Activated T-cell treated with anti-CD3 and anti-CD28 coated beads, Interleukin-2, amount 50 U/mL, for 72 hours (primary cell): ENCODE data around the gene KIAA2012. TPM values are rescaled to one million over a fixed set of nuclear protein-coding genes. Genes with fewer than 3 reads are reported as not detected.

Source experiments
- ATAC-seq, 2 donors: fragments of 150-1000 bp; cut with Tn5 transposase; replicated peaks in 1 of 2; 2 replicates each; pipeline ENCODE4 v1.10.0; 2021; ENCODE audit warnings: moderate library complexity in 2 of 2, mild to moderate bottlenecking in 1 of 2
- DNase-seq, 2 donors: peaks; one replicate each; pipeline ENCODE4 v3.0.0; 2021 to 2022; ENCODE audit warnings: mixed read lengths in 1 of 2
- H3K27ac Mint-ChIP-seq: one replicate; pipeline ENCODE4 v1.8.0; 2022; ENCODE audit warnings: mild to moderate bottlenecking, moderate library complexity, mixed read lengths
- H3K27me3 Mint-ChIP-seq: one replicate; pipeline ENCODE4 v1.8.0; 2022; ENCODE audit warnings: low read depth, mixed read lengths
- H3K36me3 Mint-ChIP-seq, 2 donors: one replicate each; pipeline ENCODE4 v1.8.0; 2022; ENCODE audit warnings: mixed read lengths in 2 of 2, mild to moderate bottlenecking in 1 of 2; ENCODE audit not compliant: insufficient read depth in 2 of 2
- H3K4me1 Mint-ChIP-seq: one replicate; pipeline ENCODE4 v1.8.0; 2022; ENCODE audit warnings: low read depth, mixed read lengths
- H3K4me3 Mint-ChIP-seq, 2 donors: one replicate each; pipeline ENCODE4 v1.8.0; 2022; ENCODE audit warnings: mild to moderate bottlenecking in 2 of 2, mixed read lengths in 2 of 2, moderate library complexity in 2 of 2
- H3K9me3 Mint-ChIP-seq, 2 donors: one replicate each; pipeline ENCODE4 v1.8.0; 2022; ENCODE audit warnings: mixed read lengths in 2 of 2
- total RNA-seq, 2 donors: library from RNA; stranded (reverse); gene quantifications; one replicate each; pipeline ENCODE4 v1.2.3, GENCODE V29; 2022

The KIAA2012 gene
- total RNA-seq, 2 donors from 2014 or later, result not detected

GRCh38 chr2:202186641-202187202, 113.7 kb downstream of the KIAA2012 start:
- Mint-ChIP-seq H3K4me3 (no peak overlapping the region), H3K4me1 (no peaks in the 10 kb centered on the region), H3K36me3 (no peaks in the 10 kb centered on the region), H3K27ac (no peak overlapping the region), H3K27me3 (peaks cover 19% of the 10 kb centered on the region), H3K9me3 (no peaks in the 10 kb centered on the region)
- DNase-seq (no peak), ATAC-seq (no peak)

- Mint-ChIP-seq H3K4me3 (no peak overlapping the region), H3K9me3 (no peaks in the 10 kb centered on the region), H3K27me3 (peaks cover 16% of the 10 kb centered on the region), H3K36me3 (no peaks in the 10 kb centered on the region), H3K4me1 (no peaks in the 10 kb centered on the region), H3K27ac (no peak overlapping the region)
- ATAC-seq, result no peak
- no peak for DNase-seq
These were observed 114.5 kb downstream of the KIAA2012 start for GRCh38 chr2:202187570-202187969.

- Mint-ChIP-seq H3K36me3 (no peaks in the 10 kb centered on the region), H3K27ac (no peak overlapping the region), H3K4me1 (no peaks in the 10 kb centered on the region), H3K4me3 (no peak overlapping the region), H3K27me3 (peaks cover 12% of the 10 kb centered on the region), H3K9me3 (no peaks in the 10 kb centered on the region)
- ATAC-seq, result no peak
- DNase-seq, result no peak
These were observed 120.2 kb downstream of the KIAA2012 start for GRCh38 chr2:202193305-202193704.

- no peak overlapping the region for H3K27ac Mint-ChIP-seq
- peaks cover 12% of the 10 kb centered on the region for H3K27me3 Mint-ChIP-seq
- H3K36me3 Mint-ChIP-seq, result no peaks in the 10 kb centered on the region
- no peaks in the 10 kb centered on the region for H3K4me1 Mint-ChIP-seq
- ATAC-seq (no peak), DNase-seq (no peak)
- no peaks in the 10 kb centered on the region for H3K9me3 Mint-ChIP-seq
- H3K4me3 Mint-ChIP-seq, result no peak overlapping the region
These were observed 120.9 kb downstream of the KIAA2012 start for GRCh38 chr2:202193881-202194353.

- no peak for ATAC-seq
- H3K9me3 Mint-ChIP-seq, result no peaks in the 10 kb centered on the region
- H3K4me1 Mint-ChIP-seq, result no peaks in the 10 kb centered on the region
- no peak overlapping the region for H3K4me3 Mint-ChIP-seq
- H3K36me3 Mint-ChIP-seq, result no peaks in the 10 kb centered on the region
- H3K27ac Mint-ChIP-seq, result no peak overlapping the region
- DNase-seq, result no peak
- peaks cover 12% of the 10 kb centered on the region for H3K27me3 Mint-ChIP-seq
These were observed 121.4 kb downstream of the KIAA2012 start for GRCh38 chr2:202194418-202194817.

GRCh38 chr2:202196727-202197126, 123.7 kb downstream of the KIAA2012 start:
- Mint-ChIP-seq H3K4me3 (no peak overlapping the region), H3K27ac (peak overlapping the region; percentile 10), H3K9me3 (no peaks in the 10 kb centered on the region), H3K36me3 (no peaks in the 10 kb centered on the region), H3K27me3 (peaks cover 12% of the 10 kb centered on the region), H3K4me1 (no peaks in the 10 kb centered on the region)
- no peak for DNase-seq
- no peak for ATAC-seq

- no peaks in the 10 kb centered on the region for H3K4me1 Mint-ChIP-seq
- no peak for ATAC-seq
- H3K4me3 Mint-ChIP-seq, result no peak overlapping the region
- DNase-seq, result no peak
- H3K27me3 Mint-ChIP-seq, result peaks cover 11% of the 10 kb centered on the region
- peaks cover 0 to under 1% of the 10 kb centered on the region in 2 donors for H3K36me3 Mint-ChIP-seq
- no peaks in the 10 kb centered on the region for H3K9me3 Mint-ChIP-seq
- no peak overlapping the region for H3K27ac Mint-ChIP-seq
These were observed 128.4 kb downstream of the KIAA2012 start for GRCh38 chr2:202201220-202202160.

GRCh38 chr2:202203348-202203747, 130.3 kb downstream of the KIAA2012 start:
- ATAC-seq, result no peak
- Mint-ChIP-seq H3K4me3 (no peak overlapping the region), H3K36me3 (peaks cover 2 to 8% of the 10 kb centered on the region in 2 donors), H3K27me3 (no peaks in the 10 kb centered on the region), H3K4me1 (no peaks in the 10 kb centered on the region), H3K27ac (no peak overlapping the region), H3K9me3 (no peaks in the 10 kb centered on the region)
- no peak for DNase-seq

GRCh38 chr2:202204855-202205254, 131.8 kb downstream of the KIAA2012 start:
- H3K4me3 Mint-ChIP-seq, result no peak overlapping the region
- H3K36me3 Mint-ChIP-seq, result peaks cover 4 to 13% of the 10 kb centered on the region in 2 donors
- DNase-seq, result no peak
- no peak for ATAC-seq
- no peaks in the 10 kb centered on the region for H3K27me3 Mint-ChIP-seq
- H3K9me3 Mint-ChIP-seq, result no peaks in the 10 kb centered on the region
- H3K4me1 Mint-ChIP-seq, result no peaks in the 10 kb centered on the region
- H3K27ac Mint-ChIP-seq, result peak overlapping the region; percentile 76

- no peak for ATAC-seq
- no peaks in the 10 kb centered on the region for H3K27me3 Mint-ChIP-seq
- no peaks in the 10 kb centered on the region for H3K9me3 Mint-ChIP-seq
- no peak overlapping the region for H3K4me3 Mint-ChIP-seq
- peaks cover 4 to 17% of the 10 kb centered on the region in 2 donors for H3K36me3 Mint-ChIP-seq
- no peaks in the 10 kb centered on the region for H3K4me1 Mint-ChIP-seq
- no peak overlapping the region for H3K27ac Mint-ChIP-seq
- no peak for DNase-seq
These were observed 135.5 kb downstream of the KIAA2012 start for GRCh38 chr2:202208526-202208925.

GRCh38 chr2:202215179-202215578, 142.1 kb downstream of the KIAA2012 start:
- ATAC-seq (no peak), DNase-seq (no peak)
- H3K4me3 Mint-ChIP-seq, result no peak overlapping the region
- no peak overlapping the region for H3K27ac Mint-ChIP-seq
- no peaks in the 10 kb centered on the region for H3K27me3 Mint-ChIP-seq
- H3K36me3 Mint-ChIP-seq, result peaks cover 2 to 14% of the 10 kb centered on the region in 2 donors
- H3K4me1 Mint-ChIP-seq, result no peaks in the 10 kb centered on the region
- no peaks in the 10 kb centered on the region for H3K9me3 Mint-ChIP-seq

GRCh38 chr2:202221873-202222272, 148.8 kb downstream of the KIAA2012 start:
- Mint-ChIP-seq H3K36me3 (peaks cover 7 to 23% of the 10 kb centered on the region in 2 donors), H3K27me3 (no peaks in the 10 kb centered on the region), H3K4me1 (peaks cover 10% of the 10 kb centered on the region), H3K4me3 (no peak overlapping the region), H3K9me3 (no peaks in the 10 kb centered on the region), H3K27ac (no peak overlapping the region)
- DNase-seq, result no peak
- no peak for ATAC-seq

- Mint-ChIP-seq H3K27ac (peak overlapping the region; percentile 72), H3K36me3 (peaks cover 5 to 7% of the 10 kb centered on the region in 2 donors), H3K27me3 (no peaks in the 10 kb centered on the region), H3K4me3 (peak overlapping the region; percentile 93 to 99), H3K9me3 (no peaks in the 10 kb centered on the region), H3K4me1 (peaks cover 48% of the 10 kb centered on the region)
- ATAC-seq (peak; percentile 46 to 49), DNase-seq (no peak)
These were observed 164.8 kb downstream of the KIAA2012 start for GRCh38 chr2:202237787-202238233.
